BJ (cell line): ENCODE results near the gene CYP3A5. TPM values are rescaled to one million over a fixed set of nuclear protein-coding genes. Genes with fewer than 3 reads are reported as not detected.

ENCODE experiments used
- CTCF ChIA-PET: fragments of 350-600 bp; formaldehyde crosslinking; extraction: SDS; loops from one replicate; lab custom pipeline; 2021; ENCODE audit warnings: antibody characterized with exemption, inconsistent platforms; lab: Yijun Ruan, JAX
- POLR2A ChIA-PET: fragments of 300-600 bp; sonication (Branson Sonifier 250); formaldehyde crosslinking; extraction: SDS; loops from one replicate; lab custom pipeline; 2021; ENCODE audit warnings: antibody characterized with exemption; lab: Charles Lee
- DNase-seq: peaks from one replicate; pipeline ENCODE4 v3.0.0-alpha.2; 2011; ENCODE audit warnings: low read depth
- H3K27me3 ChIP-seq: 2 replicates; pipeline ENCODE4 v1.6.0; 2011; ENCODE audit warnings: low read length; ENCODE audit not compliant: control insufficient read depth, insufficient read depth
- H3K36me3 ChIP-seq: 2 replicates; pipeline ENCODE4 v1.5.1; 2011; ENCODE audit warnings: low read length; ENCODE audit not compliant: control insufficient read depth, insufficient read depth
- H3K4me3 ChIP-seq: 2 replicates; pipeline ENCODE4 v1.5.1; 2011; ENCODE audit warnings: low read depth, mild to moderate bottlenecking, control low read depth, low read length
- CTCF ChIP-seq: IDR thresholded peaks from 2 replicates; pipeline ENCODE4 v1.5.1; 2011; ENCODE audit warnings: low read depth, mild to moderate bottlenecking, control low read depth, inconsistent platforms, low read length, moderate library complexity; ENCODE audit not compliant: insufficient read depth
- polyA plus RNA-seq: library from polyadenylated mRNA; depleted of rRNA; stranded (reverse); fragments of >200 nt; gene quantifications from 2 replicates; pipeline ENCODE4 v1.2.3, GENCODE V29; 2011

Gene CYP3A5
- polyA plus RNA-seq, 1 experiment: not detected

GRCh38 chr7:99619571-99620130 is 60.1 kb downstream of the CYP3A5 start:
- Histone ChIP-seq H3K4me3 (no peak overlapping the region), H3K36me3 (peaks cover 37% of the 10 kb centered on the region), H3K27me3 (no peaks in the 10 kb centered on the region)
- POLR2A ChIA-PET: no interaction called here
- TF ChIP-seq CTCF: no peak
- DNase-seq: no peak
- CTCF ChIA-PET: interaction anchor here (1.0 kb wide), 1 partner anchor 12 kb away, joined by 3 read pairs; no protein-coding TSS in a partner anchor

DNA sequence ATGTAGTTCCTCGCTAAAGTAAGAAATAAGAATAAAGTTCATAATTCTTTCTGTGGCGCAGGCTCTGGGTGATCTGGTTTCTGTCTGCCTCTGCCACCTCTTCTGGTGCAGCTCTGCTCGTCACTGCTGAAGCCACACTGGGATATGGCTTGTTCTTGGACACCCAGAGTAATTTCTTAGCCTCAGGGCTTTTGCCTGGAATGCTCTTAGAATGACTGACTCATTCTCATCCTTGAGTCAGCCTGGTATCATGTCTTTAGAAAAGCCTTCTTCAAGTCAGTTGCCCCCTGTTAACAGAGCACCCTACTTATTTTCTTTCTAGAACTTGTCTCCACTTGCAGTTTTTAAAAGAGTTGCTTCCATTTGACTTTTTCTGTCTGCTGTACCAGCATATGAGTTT is 61.1 kb downstream of the CYP3A5 start:
- H3K27me3 ChIP-seq: no peaks in the 10 kb centered on the region
- H3K4me3 ChIP-seq: no peak overlapping the region
- H3K36me3 ChIP-seq: peaks cover 29% of the 10 kb centered on the region
- ChIA-PET POLR2A (no interaction called here), CTCF (interaction anchor here (1.0 kb wide), 1 partner anchor 12 kb away, joined by 3 read pairs; no protein-coding TSS in a partner anchor)
- DNase-seq: peak; percentile 61
- TF ChIP-seq CTCF: no peak

DNA sequence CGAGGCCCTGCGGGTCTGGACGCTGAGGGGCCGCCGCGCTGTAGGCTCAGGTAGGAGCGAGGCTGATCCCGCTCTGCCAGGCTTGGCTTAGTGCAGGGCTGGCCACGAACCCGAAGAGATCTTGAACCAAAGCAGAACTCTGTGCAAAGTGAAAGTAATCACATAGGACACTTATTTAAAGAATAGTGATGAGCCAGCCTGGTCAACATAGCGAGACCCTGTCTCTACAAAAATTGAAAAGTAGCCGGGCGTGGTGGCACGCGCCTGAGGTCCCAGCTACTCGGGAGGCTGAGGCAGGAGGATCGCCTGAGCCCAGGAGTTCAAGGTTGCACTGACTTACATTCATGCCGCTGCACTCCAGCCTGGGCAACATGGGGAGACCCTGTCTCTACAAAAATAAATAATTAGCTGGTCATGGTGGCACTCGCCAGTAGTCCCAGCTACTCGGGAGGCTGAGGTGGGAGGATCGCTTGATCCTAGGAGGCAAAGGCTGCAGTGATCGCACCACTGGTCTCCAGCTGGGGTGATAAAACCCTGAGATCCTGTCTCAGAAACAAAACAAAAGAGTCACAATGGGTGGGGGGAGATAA is 62.5 kb downstream of the CYP3A5 start:
- ChIA-PET POLR2A (no interaction called here), CTCF (interaction anchor here (1.4 kb wide), 1 partner anchor 59 kb away, joined by 4 read pairs; no protein-coding TSS in a partner anchor)
- DNase-seq: no peak
- Histone ChIP-seq H3K27me3 (no peaks in the 10 kb centered on the region), H3K36me3 (peaks cover 18% of the 10 kb centered on the region), H3K4me3 (peak overlapping the region; percentile 95)
- TF ChIP-seq CTCF: no peak

GRCh38 chr7:99616359-99617191 is 63.2 kb downstream of the CYP3A5 start, which contains the start of gene ZSCAN25:
TSS of gene ZSCAN25 (plus strand) at chr7:99616946. CDS start at chr7:99619607, 2,661 bp downstream.
- peak; percentile 57 for DNase-seq
- POLR2A ChIA-PET: interaction anchor here (0.6 to 0.7 kb wide), 2 partner anchors 176 to 1088 kb away, joined by 3 to 10 read pairs; no protein-coding TSS in a partner anchor
- H3K4me3 ChIP-seq: peak within 1 kb of the TSS; percentile 95
- H3K36me3 ChIP-seq: peaks cover 15% of the 10 kb centered on the region
- H3K27me3 ChIP-seq: no peaks in the 10 kb centered on the region
- CTCF ChIA-PET: interaction anchor here (0.6 to 1.6 kb wide), 3 partner anchors 8 to 59 kb away, joined by 3 to 4 read pairs (median 4); no protein-coding TSS in a partner anchor
- peak; percentile 54 for TF ChIP-seq CTCF

DNA sequence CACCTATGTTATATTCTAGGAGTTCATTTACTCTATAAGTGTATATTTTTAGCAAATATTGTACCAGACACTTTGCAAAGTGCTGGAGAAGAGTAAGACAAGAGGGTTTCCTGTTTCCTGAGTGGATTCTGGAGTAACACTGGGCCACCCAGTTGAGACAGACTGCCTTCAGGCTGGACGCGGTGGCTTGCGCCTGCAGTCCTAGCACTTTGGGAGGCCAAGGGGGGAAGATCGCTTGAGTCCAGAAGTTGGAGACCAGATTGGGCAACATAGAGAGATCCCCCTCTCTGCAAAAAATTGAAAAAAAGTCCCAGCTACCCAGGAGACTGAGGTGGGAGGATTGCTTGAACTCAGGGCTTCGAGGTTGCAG is 63.8 kb downstream of the CYP3A5 start:
- no peak for TF ChIP-seq CTCF
- Histone ChIP-seq H3K27me3 (no peaks in the 10 kb centered on the region), H3K36me3 (peaks cover 10% of the 10 kb centered on the region), H3K4me3 (peak overlapping the region; percentile 95)
- ChIA-PET CTCF (interaction anchor here (0.6 to 1.6 kb wide), 3 partner anchors 9 to 58 kb away, joined by 3 to 4 read pairs (median 4); no protein-coding TSS in a partner anchor), POLR2A (no interaction called here)
- DNase-seq: no peak
